CD4-positive, alpha-beta memory T cell (primary cell): Measurements from ENCODE around the gene PRPF6. TPM values are rescaled to one million over a fixed set of nuclear protein-coding genes. Genes with fewer than 3 reads are reported as not detected.

Experiments
- CTCF ChIA-PET: fragments of 350-600 bp; sonication (Branson Sonifier 250); formaldehyde crosslinking; loops from one replicate; lab custom pipeline; 2021; ENCODE audit warnings: inconsistent platforms; ENCODE audit not compliant: partially characterized antibody; lab: Charles Lee
- POLR2A ChIA-PET: fragments of 350-600 bp; sonication (Branson Sonifier 250); formaldehyde crosslinking; loops from one replicate; lab custom pipeline; 2021; ENCODE audit not compliant: partially characterized antibody; lab: Charles Lee
- DNase-seq, 5 donors: peaks; one replicate each; pipeline versions ENCODE4 v3.0.0 to v3.0.0-alpha.2; 2020 to 2022; ENCODE audit warnings: mixed read lengths in 1 of 5
- H3K27ac ChIP-seq: one replicate; pipeline ENCODE4 v1.7.0; 2013; ENCODE audit warnings: low read depth, low read length
- H3K27me3 ChIP-seq: 2 replicates; pipeline ENCODE4 v1.7.0; 2013; ENCODE audit warnings: mild to moderate bottlenecking, low read length, moderate library complexity; ENCODE audit not compliant: insufficient read depth
- H3K36me3 ChIP-seq: 2 replicates; pipeline ENCODE4 v1.7.0; 2013; ENCODE audit warnings: mild to moderate bottlenecking, low read length, moderate library complexity; ENCODE audit not compliant: insufficient read depth
- H3K4me1 ChIP-seq: 2 replicates; pipeline ENCODE4 v1.7.0; 2013; ENCODE audit warnings: mild to moderate bottlenecking, low read length, moderate library complexity; ENCODE audit not compliant: insufficient read depth
- H3K4me3 ChIP-seq, 2 donors: one replicate each; pipeline ENCODE4 v1.7.0; 2013; ENCODE audit warnings: low read length in 2 of 2, mild to moderate bottlenecking in 1 of 2
- H3K9me3 ChIP-seq, 2 donors: one replicate each; pipeline ENCODE4 v1.7.0; 2013; ENCODE audit warnings: low read length in 2 of 2, control low read depth in 1 of 2; ENCODE audit not compliant: control insufficient read depth in 1 of 2
- H3K27ac Mint-ChIP-seq, 7 donors: one replicate each; pipeline ENCODE4 v1.8.0; 2020 to 2021; ENCODE audit warnings: mixed read lengths in 7 of 7, mild to moderate bottlenecking in 6 of 7, inconsistent platforms in 3 of 7, moderate library complexity in 3 of 7
- H3K27me3 Mint-ChIP-seq, 2 donors: one replicate each; pipeline ENCODE4 v1.8.0; 2020 to 2021; ENCODE audit warnings: mixed read lengths in 2 of 2
- H3K36me3 Mint-ChIP-seq, 2 donors: one replicate each; pipeline ENCODE4 v1.8.0; 2020 to 2021; ENCODE audit warnings: mixed read lengths in 2 of 2, inconsistent platforms in 1 of 2, mild to moderate bottlenecking in 1 of 2
- H3K4me1 Mint-ChIP-seq, 4 donors: one replicate each; pipeline ENCODE4 v1.8.0; 2020 to 2021; ENCODE audit warnings: mixed read lengths in 4 of 4, mild to moderate bottlenecking in 1 of 4
- H3K4me3 Mint-ChIP-seq, 8 donors: one replicate each; pipeline ENCODE4 v1.8.0; 2020 to 2021; ENCODE audit warnings: mixed read lengths in 8 of 8, mild to moderate bottlenecking in 7 of 8, moderate library complexity in 6 of 8, inconsistent platforms in 3 of 8
- H3K9me3 Mint-ChIP-seq, 8 donors: one replicate each; pipeline ENCODE4 v1.8.0; 2020 to 2021; ENCODE audit warnings: mixed read lengths in 8 of 8, mild to moderate bottlenecking in 5 of 8, inconsistent platforms in 3 of 8, moderate library complexity in 1 of 8
- intact Hi-C: fragments of 100-400 bp; cut with micrococcal nuclease; formaldehyde crosslinking; loops from one replicate; pipeline ENCODE4 v1.15.1; 2023
- polyA plus RNA-seq, 2 donors: library from polyadenylated mRNA; unstranded; fragments of 300-500 nt; fragmentation: Illumina TruSeq; gene quantifications; one replicate each; pipeline ENCODE4 v1.2.3, GENCODE V29; 2021
- total RNA-seq, 2 experiments: library from RNA; stranded (reverse); gene quantifications; one replicate each; pipeline ENCODE4 v1.2.3, GENCODE V29; 2021

The PRPF6 gene
- total and polyA plus RNA-seq, 4 experiments from 2014 or later, result 63.8 to 101 (median 87.5) TPM

- H3K27me3 ChIP-seq, result peaks cover 2% of the 10 kb centered on the region
- no peaks in the 10 kb centered on the region for H3K9me3 Mint-ChIP-seq
- CTCF ChIA-PET, result interaction anchor here (1.2 to 11.2 kb wide), 2 partner anchors 11 to 16 kb away, joined by 4 to 133 read pairs; partner anchors contain the start of gene C20orf204
These were observed 75.1 kb downstream of the PRPF6 start for GRCh38 chr20:64055893-64056638.

GRCh38 chr20:64056639-64056888 lies 75.6 kb downstream of the PRPF6 start:
- Mint-ChIP-seq H3K4me3 (no peak overlapping the region), H3K27ac (no peak overlapping the region), H3K36me3 (no peaks in the 10 kb centered on the region), H3K27me3 (peaks cover 11 to 20% of the 10 kb centered on the region in 2 donors), H3K4me1 (peaks cover 3 to 17% (median 9%) of the 10 kb centered on the region in 4 donors), H3K9me3 (no peaks in the 10 kb centered on the region)
- no peak for DNase-seq
- Histone ChIP-seq H3K4me1 (peaks cover 16% of the 10 kb centered on the region), H3K9me3 (no peaks in the 10 kb centered on the region), H3K27me3 (no peaks in the 10 kb centered on the region), H3K36me3 (no peaks in the 10 kb centered on the region), H3K27ac (no peak overlapping the region), H3K4me3 (no peak overlapping the region)
- intact Hi-C loops, result no loop called here
- POLR2A ChIA-PET, result interaction anchor here (1.4 to 1.8 kb wide), 3 partner anchors 18 to 77 kb away, joined by 4 to 14 read pairs (median 6); partner anchors contain the start of genes PRPF6 and SAMD10
- CTCF ChIA-PET, result interaction anchor here (1.2 to 11.2 kb wide), 2 partner anchors 10 to 17 kb away, joined by 4 to 133 read pairs; partner anchors contain the start of gene C20orf204

More at GRCh38 chr20:64055893-64056638, 75.1 kb downstream of the PRPF6 start:
- Histone ChIP-seq H3K4me1 (peaks cover 16% of the 10 kb centered on the region), H3K4me3 (no peak overlapping the region), H3K27ac (no peak overlapping the region), H3K9me3 (no peaks in the 10 kb centered on the region), H3K36me3 (no peaks in the 10 kb centered on the region)
- H3K4me3 Mint-ChIP-seq, result no peak overlapping the region
- H3K27ac Mint-ChIP-seq, result no peak overlapping the region
- intact Hi-C loops, result no loop called here
- POLR2A ChIA-PET, result interaction anchor here (1.4 to 1.8 kb wide), 3 partner anchors 17 to 76 kb away, joined by 4 to 14 read pairs (median 6); partner anchors contain the start of genes PRPF6 and SAMD10
- H3K4me1 Mint-ChIP-seq, result peaks cover 3 to 17% (median 9%) of the 10 kb centered on the region in 4 donors
- no peaks in the 10 kb centered on the region for H3K36me3 Mint-ChIP-seq
- DNase-seq, result no peak
- H3K27me3 Mint-ChIP-seq, result peaks cover 11 to 20% of the 10 kb centered on the region in 2 donors

- Histone ChIP-seq H3K9me3 (no peaks in the 10 kb centered on the region), H3K4me1 (peaks cover 17% of the 10 kb centered on the region), H3K27me3 (no peaks in the 10 kb centered on the region), H3K27ac (no peak overlapping the region), H3K36me3 (no peaks in the 10 kb centered on the region), H3K4me3 (no peak overlapping the region)
- ChIA-PET POLR2A (interaction anchor here (0.6 to 1.8 kb wide), 7 partner anchors 13 to 161 kb away, joined by 3 to 14 read pairs (median 4); partner anchors contain the start of genes PRPF6 and SAMD10), CTCF (interaction anchor here (0.7 to 11.2 kb wide), 11 partner anchors 10 to 193 kb away, joined by 3 to 133 read pairs (median 6); partner anchors contain the start of genes C20orf204, OPRL1, PRPF6 and RGS19)
- peak overlapping the region in 6 of 8 donors; percentile 35 to 64 (median 53) for H3K4me3 Mint-ChIP-seq
- peaks cover 6 to 17% of the 10 kb centered on the region in 2 donors for H3K27me3 Mint-ChIP-seq
- no peaks in the 10 kb centered on the region for H3K36me3 Mint-ChIP-seq
- intact Hi-C loops, result loop anchor here (1.0 kb wide), 1 partner anchor 18 kb away; no protein-coding TSS in a partner anchor
- no peak overlapping the region for H3K27ac Mint-ChIP-seq
- H3K4me1 Mint-ChIP-seq, result peaks cover 3 to 20% (median 9%) of the 10 kb centered on the region in 4 donors
- no peaks in the 10 kb centered on the region for H3K9me3 Mint-ChIP-seq
- DNase-seq, result no peak
These were observed 76.1 kb downstream of the PRPF6 start for GRCh38 chr20:64056889-64057627.

GRCh38 chr20:64057628-64058498 lies 76.9 kb downstream of the PRPF6 start:
- H3K4me3 Mint-ChIP-seq, result peak overlapping the region in 7 of 8 donors; percentile 26 to 64 (median 49)
- no peaks in the 10 kb centered on the region for H3K36me3 Mint-ChIP-seq
- no peaks in the 10 kb centered on the region for H3K27me3 ChIP-seq
- peak; percentile 62 to 72 (median 69) for DNase-seq
- H3K4me1 ChIP-seq, result peaks cover 25% of the 10 kb centered on the region
- CTCF ChIA-PET, result interaction anchor here (0.7 to 11.2 kb wide), 11 partner anchors 9 to 193 kb away, joined by 3 to 133 read pairs (median 6); partner anchors contain the start of genes C20orf204, OPRL1, PRPF6 and RGS19
- H3K27me3 Mint-ChIP-seq, result peaks cover 6 to 14% of the 10 kb centered on the region in 2 donors
- no peak overlapping the region for H3K27ac ChIP-seq
- no peak overlapping the region for H3K4me3 ChIP-seq
- H3K36me3 ChIP-seq, result no peaks in the 10 kb centered on the region
- intact Hi-C loops, result loop anchor here (1.0 kb wide), 1 partner anchor 19 kb away; no protein-coding TSS in a partner anchor
- H3K27ac Mint-ChIP-seq, result peak overlapping the region in 1 of 7 donors; percentile 53
- no peaks in the 10 kb centered on the region for H3K9me3 ChIP-seq
- POLR2A ChIA-PET, result interaction anchor here (0.6 to 1.8 kb wide), 8 partner anchors 14 to 162 kb away, joined by 3 to 14 read pairs (median 4); partner anchors contain the start of genes LKAAEAR1, PRPF6 and SAMD10
- peaks cover 3 to 20% (median 9%) of the 10 kb centered on the region in 4 donors for H3K4me1 Mint-ChIP-seq
- H3K9me3 Mint-ChIP-seq, result no peaks in the 10 kb centered on the region

- H3K36me3 Mint-ChIP-seq, result no peaks in the 10 kb centered on the region
- no peaks in the 10 kb centered on the region for H3K36me3 ChIP-seq
- no peaks in the 10 kb centered on the region for H3K9me3 Mint-ChIP-seq
- POLR2A ChIA-PET, result interaction anchor here (1.1 to 1.4 kb wide), 2 partner anchors 19 to 26 kb away, joined by 3 read pairs; partner anchors contain the start of gene LKAAEAR1
- H3K27me3 Mint-ChIP-seq, result peaks cover 2 to 9% of the 10 kb centered on the region in 2 donors
- H3K4me1 Mint-ChIP-seq, result peaks cover 1 to 21% (median 10%) of the 10 kb centered on the region in 4 donors
- no peak overlapping the region for H3K27ac ChIP-seq
- H3K4me1 ChIP-seq, result peaks cover 28% of the 10 kb centered on the region
- DNase-seq, result no peak
- no peaks in the 10 kb centered on the region for H3K9me3 ChIP-seq
- CTCF ChIA-PET, result interaction anchor here (2.3 to 11.2 kb wide), 3 partner anchors 19 to 85 kb away, joined by 6 to 133 read pairs (median 47); partner anchors contain the start of genes C20orf204, PRPF6 and SAMD10
- no peak overlapping the region for H3K27ac Mint-ChIP-seq
- peak overlapping the region in 1 of 8 donors; percentile 35 for H3K4me3 Mint-ChIP-seq
- no peaks in the 10 kb centered on the region for H3K27me3 ChIP-seq
- H3K4me3 ChIP-seq, result no peak overlapping the region
- intact Hi-C loops, result no loop called here
These were observed 77.6 kb downstream of the PRPF6 start for GRCh38 chr20:64058536-64058935.

GRCh38 chr20:64062276-64062595 lies 81.3 kb downstream of the PRPF6 start:
- H3K4me1 Mint-ChIP-seq, result peaks cover 20 to 48% (median 36%) of the 10 kb centered on the region in 4 donors
- Histone ChIP-seq H3K36me3 (no peaks in the 10 kb centered on the region), H3K4me1 (peaks cover 58% of the 10 kb centered on the region), H3K9me3 (no peaks in the 10 kb centered on the region), H3K27me3 (no peaks in the 10 kb centered on the region), H3K4me3 (no peak overlapping the region), H3K27ac (peak overlapping the region; percentile 59)
- no peaks in the 10 kb centered on the region for H3K27me3 Mint-ChIP-seq
- ChIA-PET POLR2A (interaction anchor here (0.9 to 2.3 kb wide), 11 partner anchors 9 to 524 kb away, joined by 3 to 29 read pairs (median 5); partner anchors contain the start of genes LIME1, LKAAEAR1, OPRL1 and PRPF6), CTCF (interaction anchor here (0.6 to 11.2 kb wide), 6 partner anchors 9 to 200 kb away, joined by 3 to 133 read pairs (median 3); partner anchors contain the start of genes C20orf204, OPRL1, PRPF6 and RGS19)
- H3K4me3 Mint-ChIP-seq, result peak overlapping the region in 2 of 8 donors; percentile 62 to 71
- intact Hi-C loops, result loop anchor here (5.0 kb wide), 1 partner anchor 405 kb away; the partner anchor contains the start of gene RTEL1
- peaks cover 0 to 2% (median 0%) of the 10 kb centered on the region in 8 donors for H3K9me3 Mint-ChIP-seq
- DNase-seq, result no peak
- H3K36me3 Mint-ChIP-seq, result no peaks in the 10 kb centered on the region
- peak overlapping the region in 3 of 7 donors; percentile 48 to 72 (median 57) for H3K27ac Mint-ChIP-seq
